ENCODE results near the gene FBN1. TPM values are rescaled to one million over a fixed set of nuclear protein-coding genes. Genes with fewer than 3 reads are reported as not detected.

Gene FBN1
- polyA plus RNA-seq, 6 donors from 2014 or later = 0.03 TPM; not detected in 5

GRCh38 chr15:48463366-48463880 is 182.1 kb downstream of the FBN1 start:
- Mint-ChIP-seq H3K27me3 (no peaks in the 10 kb centered on the region), H3K36me3 (no peaks in the 10 kb centered on the region), H3K9me3 (no peaks in the 10 kb centered on the region), H3K27ac (no peak overlapping the region), H3K4me1 (no peaks in the 10 kb centered on the region), H3K4me3 (no peak overlapping the region)
- no peak for ATAC-seq (ENCODE audit: low read depth in 2 of 2)
- DNase-seq = no peak

GRCh38 chr15:48462688-48463087 is 182.8 kb downstream of the FBN1 start:
- Mint-ChIP-seq H3K9me3 (no peaks in the 10 kb centered on the region), H3K4me3 (no peak overlapping the region)
- no peak for DNase-seq

GRCh38 chr15:48459571-48460442 is 185.7 kb downstream of the FBN1 start:
- Mint-ChIP-seq H3K4me1 (no peaks in the 10 kb centered on the region), H3K9me3 (no peaks in the 10 kb centered on the region), H3K4me3 (no peak overlapping the region), H3K36me3 (no peaks in the 10 kb centered on the region), H3K27ac (no peak overlapping the region), H3K27me3 (no peaks in the 10 kb centered on the region)
- no peak for DNase-seq
- ATAC-seq (ENCODE audit: low read depth in 2 of 2) = no peak

More at GRCh38 chr15:48462688-48463087, 182.8 kb downstream of the FBN1 start:
- no peak for ATAC-seq (ENCODE audit: low read depth in 2 of 2)
- no peak overlapping the region for H3K27ac Mint-ChIP-seq
- no peaks in the 10 kb centered on the region for H3K27me3 Mint-ChIP-seq
- no peaks in the 10 kb centered on the region for H3K4me1 Mint-ChIP-seq
- no peaks in the 10 kb centered on the region for H3K36me3 Mint-ChIP-seq

GRCh38 chr15:48458876-48459275 is 186.6 kb downstream of the FBN1 start:
- Mint-ChIP-seq H3K4me3 (no peak overlapping the region), H3K36me3 (no peaks in the 10 kb centered on the region), H3K27me3 (no peaks in the 10 kb centered on the region), H3K9me3 (no peaks in the 10 kb centered on the region), H3K4me1 (no peaks in the 10 kb centered on the region), H3K27ac (no peak overlapping the region)
- ATAC-seq (ENCODE audit: low read depth in 2 of 2) (no peak), DNase-seq (no peak)

GRCh38 chr15:48456134-48456533 is 189.4 kb downstream of the FBN1 start:
- Mint-ChIP-seq H3K36me3 (no peaks in the 10 kb centered on the region), H3K4me3 (no peak overlapping the region), H3K27me3 (no peaks in the 10 kb centered on the region), H3K9me3 (no peaks in the 10 kb centered on the region), H3K27ac (no peak overlapping the region), H3K4me1 (no peaks in the 10 kb centered on the region)
- no peak for DNase-seq
- ATAC-seq (ENCODE audit: low read depth in 2 of 2) = no peak

GRCh38 chr15:48451736-48452135 is 193.8 kb downstream of the FBN1 start:
- Mint-ChIP-seq H3K36me3 (no peaks in the 10 kb centered on the region), H3K27ac (no peak overlapping the region), H3K4me1 (no peaks in the 10 kb centered on the region), H3K4me3 (no peak overlapping the region), H3K9me3 (no peaks in the 10 kb centered on the region), H3K27me3 (no peaks in the 10 kb centered on the region)
- ATAC-seq (ENCODE audit: low read depth in 2 of 2) (no peak), DNase-seq (no peak)

GRCh38 chr15:48451241-48451640 is 194.3 kb downstream of the FBN1 start:
- Mint-ChIP-seq H3K27me3 (no peaks in the 10 kb centered on the region), H3K4me1 (no peaks in the 10 kb centered on the region), H3K36me3 (no peaks in the 10 kb centered on the region), H3K9me3 (no peaks in the 10 kb centered on the region), H3K4me3 (no peak overlapping the region), H3K27ac (no peak overlapping the region)
- ATAC-seq (ENCODE audit: low read depth in 2 of 2) (no peak), DNase-seq (no peak)

GRCh38 chr15:48449734-48450133 is 195.8 kb downstream of the FBN1 start:
- no peaks in the 10 kb centered on the region for H3K36me3 Mint-ChIP-seq
- no peaks in the 10 kb centered on the region for H3K9me3 Mint-ChIP-seq
- H3K27me3 Mint-ChIP-seq = no peaks in the 10 kb centered on the region
- DNase-seq (no peak), ATAC-seq (ENCODE audit: low read depth in 2 of 2) (no peak)
- no peaks in the 10 kb centered on the region for H3K4me1 Mint-ChIP-seq
- no peak overlapping the region for H3K27ac Mint-ChIP-seq
- no peak overlapping the region for H3K4me3 Mint-ChIP-seq

- no peaks in the 10 kb centered on the region for H3K9me3 Mint-ChIP-seq
- no peak overlapping the region for H3K4me3 Mint-ChIP-seq
- ATAC-seq (ENCODE audit: low read depth in 2 of 2) (no peak), DNase-seq (no peak)
- H3K36me3 Mint-ChIP-seq = no peaks in the 10 kb centered on the region
- H3K27ac Mint-ChIP-seq = no peak overlapping the region
- H3K27me3 Mint-ChIP-seq = no peaks in the 10 kb centered on the region
- no peaks in the 10 kb centered on the region for H3K4me1 Mint-ChIP-seq
These were observed 197.9 kb downstream of the FBN1 start for GRCh38 chr15:48447657-48448056.

GRCh38 chr15:48447058-48447457 is 198.5 kb downstream of the FBN1 start:
- no peaks in the 10 kb centered on the region for H3K36me3 Mint-ChIP-seq
- no peak overlapping the region for H3K27ac Mint-ChIP-seq
- no peaks in the 10 kb centered on the region for H3K4me1 Mint-ChIP-seq
- no peak overlapping the region for H3K4me3 Mint-ChIP-seq
- ATAC-seq (ENCODE audit: low read depth in 2 of 2) (no peak), DNase-seq (no peak)
- H3K9me3 Mint-ChIP-seq = no peaks in the 10 kb centered on the region
- no peaks in the 10 kb centered on the region for H3K27me3 Mint-ChIP-seq

GRCh38 chr15:48442011-48442410 is 203.5 kb downstream of the FBN1 start:
- Mint-ChIP-seq H3K4me3 (no peak overlapping the region), H3K27ac (no peak overlapping the region), H3K36me3 (no peaks in the 10 kb centered on the region), H3K27me3 (no peaks in the 10 kb centered on the region), H3K4me1 (no peaks in the 10 kb centered on the region), H3K9me3 (no peaks in the 10 kb centered on the region)
- DNase-seq (no peak), ATAC-seq (ENCODE audit: low read depth in 2 of 2) (no peak)

- Mint-ChIP-seq H3K27ac (no peak overlapping the region), H3K27me3 (no peaks in the 10 kb centered on the region), H3K4me3 (no peak overlapping the region), H3K36me3 (no peaks in the 10 kb centered on the region), H3K4me1 (no peaks in the 10 kb centered on the region), H3K9me3 (no peaks in the 10 kb centered on the region)
- no peak for ATAC-seq (ENCODE audit: low read depth in 2 of 2)
- no peak for DNase-seq
These were observed 205.4 kb downstream of the FBN1 start for GRCh38 chr15:48440084-48440483.

GRCh38 chr15:48437178-48437577 is 208.3 kb downstream of the FBN1 start:
- DNase-seq (no peak), ATAC-seq (ENCODE audit: low read depth in 2 of 2) (no peak)
- H3K4me3 Mint-ChIP-seq = no peak overlapping the region
- H3K36me3 Mint-ChIP-seq = no peaks in the 10 kb centered on the region
- H3K27ac Mint-ChIP-seq = no peak overlapping the region
- no peaks in the 10 kb centered on the region for H3K9me3 Mint-ChIP-seq
- no peaks in the 10 kb centered on the region for H3K4me1 Mint-ChIP-seq
- no peaks in the 10 kb centered on the region for H3K27me3 Mint-ChIP-seq

GRCh38 chr15:48435321-48435720 is 210.2 kb downstream of the FBN1 start:
- no peak for ATAC-seq (ENCODE audit: low read depth in 2 of 2)
- no peak overlapping the region for H3K27ac Mint-ChIP-seq
- no peaks in the 10 kb centered on the region for H3K27me3 Mint-ChIP-seq
- no peaks in the 10 kb centered on the region for H3K36me3 Mint-ChIP-seq
- H3K9me3 Mint-ChIP-seq = no peaks in the 10 kb centered on the region
- no peak overlapping the region for H3K4me3 Mint-ChIP-seq
- H3K4me1 Mint-ChIP-seq = no peaks in the 10 kb centered on the region
- no peak for DNase-seq

Measured in naive B cell (primary cell).